Activated T-helper 1 cell treated with anti-CD3 and anti-CD28 coated beads, Interleukin-2, amount 50 U/mL, for 16 hours (primary cell): ENCODE results near the gene SPATA6.
"Not testable (repeated sequence)": the region's sequence is repeated elsewhere in the genome, so short reads cannot be mapped to it uniquely, and the experiment has no call there.

ENCODE experiments used
- DNase-seq, 2 donors: peaks; one replicate each; pipeline ENCODE4 v3.0.0-alpha.2; 2020; ENCODE audit warnings: low read depth in 1 of 2, low spot score in 1 of 2

Gene SPATA6

GRCh38 chr1:48462716-48463302, 9.2 kb downstream of the SPATA6 start:
- DNase-seq: no peak

- no peak for DNase-seq
Measured at GRCh38 chr1:48450505-48450904, 21.5 kb downstream of the SPATA6 start.

- no peak for DNase-seq
Measured at GRCh38 chr1:48448932-48449331, 23.1 kb downstream of the SPATA6 start.

GRCh38 chr1:48444186-48444585, 27.8 kb downstream of the SPATA6 start:
- DNase-seq: not testable (repeated sequence)

- no peak for DNase-seq
Measured at GRCh38 chr1:48442864-48443619, 29.0 kb downstream of the SPATA6 start.

GRCh38 chr1:48440786-48441185, 31.2 kb downstream of the SPATA6 start:
- not testable (repeated sequence) for DNase-seq

- no peak for DNase-seq
Measured at GRCh38 chr1:48439380-48439779, 32.6 kb downstream of the SPATA6 start.

- not testable (repeated sequence) for DNase-seq
Measured at GRCh38 chr1:48437379-48437778, 34.6 kb downstream of the SPATA6 start.

- DNase-seq: not testable (repeated sequence)
Measured at GRCh38 chr1:48435312-48436002, 36.5 kb downstream of the SPATA6 start.

- DNase-seq: no peak
Measured at GRCh38 chr1:48430832-48431231, 41.2 kb downstream of the SPATA6 start.

GRCh38 chr1:48422009-48422408, 50.0 kb downstream of the SPATA6 start:
- DNase-seq: no peak

- DNase-seq: no peak
Measured at GRCh38 chr1:48418742-48419141, 53.3 kb downstream of the SPATA6 start.

GRCh38 chr1:48415050-48415449, 57.0 kb downstream of the SPATA6 start:
- DNase-seq: no peak

GRCh38 chr1:48414264-48414663, 57.7 kb downstream of the SPATA6 start:
- no peak for DNase-seq

GRCh38 chr1:48405940-48406339, 66.1 kb downstream of the SPATA6 start:
- no peak for DNase-seq

GRCh38 chr1:48405400-48405799, 66.6 kb downstream of the SPATA6 start:
- no peak for DNase-seq

- no peak for DNase-seq
Measured at GRCh38 chr1:48402599-48402998, 69.4 kb downstream of the SPATA6 start.

- no peak for DNase-seq
Measured at GRCh38 chr1:48396208-48396607, 75.8 kb downstream of the SPATA6 start.

- DNase-seq: no peak
Measured at GRCh38 chr1:48391926-48392325, 80.1 kb downstream of the SPATA6 start.

- no peak for DNase-seq
Measured at GRCh38 chr1:48387409-48387808, 84.6 kb downstream of the SPATA6 start.

GRCh38 chr1:48374785-48375184, 97.2 kb downstream of the SPATA6 start:
- DNase-seq: no peak

GRCh38 chr1:48371598-48371997, 100.4 kb downstream of the SPATA6 start:
- no peak for DNase-seq
